ENCODE results near the gene ZNF469. TPM values are rescaled to one million over a fixed set of nuclear protein-coding genes. Genes with fewer than 3 reads are reported as not detected.

Gene ZNF469
- polyA plus RNA-seq, 4 donors: under 0.01 to 0.64 (median 0.30) TPM; not detected in 1

GRCh38 chr16:88368994-88369393 lies 13.8 kb upstream of the ZNF469 start:
- H3K9me3 ChIP-seq (ENCODE audit: control insufficient read depth in 2 of 2, insufficient read depth in 1 of 2, low read depth in 1 of 2, low read length in 1 of 2): peaks cover 0 to 7% of the 10 kb centered on the region in 2 donors
- no peak overlapping the region for H3K27ac ChIP-seq (ENCODE audit: low read depth in 1 of 3, low read length in 2 of 3)
- H3K27me3 ChIP-seq (ENCODE audit: control insufficient read depth in 3 of 3, insufficient read depth in 3 of 3, low read length in 3 of 3): peaks cover 0 to 3% (median 2%) of the 10 kb centered on the region in 3 donors
- H3K36me3 ChIP-seq (ENCODE audit: control insufficient read depth in 3 of 3, insufficient read depth in 2 of 3, low read depth in 1 of 3, low read length in 3 of 3): no peaks in the 10 kb centered on the region
- no peak for FAIRE-seq
- WGBS, 3 donors: 79 to 90% (median 90%) methylated on average over 6 to 7 of the region's 7 CpGs
- DNase-seq: no peak
- no peak overlapping the region for H3K4me3 ChIP-seq (ENCODE audit: low read depth in 1 of 3, low read length in 3 of 3)
- no peaks in the 10 kb centered on the region for H3K4me1 ChIP-seq (ENCODE audit: control insufficient read depth in 3 of 3, insufficient read depth in 2 of 3, low read depth in 1 of 3, low read length in 2 of 3)

DNA sequence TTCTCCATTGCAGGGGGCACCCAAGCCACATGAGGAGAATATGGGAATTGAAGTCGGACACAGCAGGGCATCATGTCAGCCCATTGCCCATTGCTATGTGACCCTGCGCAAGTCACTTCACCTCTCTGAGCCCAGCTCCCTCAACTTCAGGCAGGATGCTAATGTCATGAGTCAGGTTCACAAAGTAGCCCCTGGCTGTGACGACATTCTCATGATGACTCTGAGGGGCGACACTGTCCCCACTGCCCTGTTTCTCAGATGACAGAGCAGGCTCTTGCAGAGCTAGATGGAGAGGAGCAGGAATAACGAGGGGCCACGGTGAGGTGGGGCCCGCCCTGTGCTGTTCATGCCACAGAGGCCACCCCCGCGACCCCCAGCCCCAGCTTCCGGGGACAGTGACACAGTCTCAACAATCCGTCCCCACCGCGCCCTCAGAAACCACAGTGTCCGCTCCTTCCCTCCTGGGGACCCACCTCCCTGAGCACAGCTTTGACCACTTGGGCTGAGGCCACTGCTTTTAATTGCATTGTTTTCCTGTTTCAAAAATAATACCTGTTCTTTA lies 13.2 kb upstream of the ZNF469 start:
- WGBS, 3 donors: 82 to 84% (median 84%) methylated on average over 13 to 14 of the region's 14 CpGs
- Histone ChIP-seq H3K27me3 (ENCODE audit: control insufficient read depth in 3 of 3, insufficient read depth in 3 of 3, low read length in 3 of 3) (peaks cover 0 to 3% (median 2%) of the 10 kb centered on the region in 3 donors), H3K4me1 (ENCODE audit: control insufficient read depth in 3 of 3, insufficient read depth in 2 of 3, low read depth in 1 of 3, low read length in 2 of 3) (no peaks in the 10 kb centered on the region), H3K4me3 (ENCODE audit: low read depth in 1 of 3, low read length in 3 of 3) (no peak overlapping the region), H3K36me3 (ENCODE audit: control insufficient read depth in 3 of 3, insufficient read depth in 2 of 3, low read depth in 1 of 3, low read length in 3 of 3) (no peaks in the 10 kb centered on the region), H3K27ac (ENCODE audit: low read depth in 1 of 3, low read length in 2 of 3) (no peak overlapping the region), H3K9me3 (ENCODE audit: control insufficient read depth in 2 of 2, insufficient read depth in 1 of 2, low read depth in 1 of 2, low read length in 1 of 2) (peaks cover 0 to 7% of the 10 kb centered on the region in 2 donors)
- DNase-seq (no peak), FAIRE-seq (no peak)

DNA sequence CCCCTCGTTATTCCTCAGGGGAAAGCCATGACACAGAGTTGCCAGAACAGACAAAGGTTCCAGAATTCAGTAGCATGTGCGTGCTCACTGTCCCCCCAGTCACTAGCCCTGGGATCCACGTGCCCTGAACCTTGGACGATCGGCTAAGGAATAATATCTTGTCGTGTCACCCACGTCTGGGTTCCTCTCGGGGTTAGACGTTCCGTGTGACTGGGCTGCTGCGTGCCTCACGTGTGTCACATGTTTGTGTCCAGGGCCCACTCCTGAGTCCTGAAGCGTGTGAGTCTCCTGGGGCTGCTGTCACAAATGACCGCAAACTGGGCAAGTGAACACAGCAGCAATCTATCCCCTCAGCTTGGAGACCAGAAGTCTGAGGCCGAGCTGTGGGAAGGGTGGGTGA lies 12.4 kb upstream of the ZNF469 start:
- no peak for FAIRE-seq
- WGBS, 3 donors: 85 to 89% (median 87%) methylated on average over 15 of the region's 15 CpGs
- no peak overlapping the region for H3K4me3 ChIP-seq (ENCODE audit: low read depth in 1 of 3, low read length in 3 of 3)
- peaks cover 0 to 6% of the 10 kb centered on the region in 2 donors for H3K9me3 ChIP-seq (ENCODE audit: control insufficient read depth in 2 of 2, insufficient read depth in 1 of 2, low read depth in 1 of 2, low read length in 1 of 2)
- H3K36me3 ChIP-seq (ENCODE audit: control insufficient read depth in 3 of 3, insufficient read depth in 2 of 3, low read depth in 1 of 3, low read length in 3 of 3): no peaks in the 10 kb centered on the region
- no peaks in the 10 kb centered on the region for H3K4me1 ChIP-seq (ENCODE audit: control insufficient read depth in 3 of 3, insufficient read depth in 2 of 3, low read depth in 1 of 3, low read length in 2 of 3)
- H3K27me3 ChIP-seq (ENCODE audit: control insufficient read depth in 3 of 3, insufficient read depth in 3 of 3, low read length in 3 of 3): peaks cover 0 to 3% (median 2%) of the 10 kb centered on the region in 3 donors
- H3K27ac ChIP-seq (ENCODE audit: low read depth in 1 of 3, low read length in 2 of 3): no peak overlapping the region
- DNase-seq: no peak

DNA sequence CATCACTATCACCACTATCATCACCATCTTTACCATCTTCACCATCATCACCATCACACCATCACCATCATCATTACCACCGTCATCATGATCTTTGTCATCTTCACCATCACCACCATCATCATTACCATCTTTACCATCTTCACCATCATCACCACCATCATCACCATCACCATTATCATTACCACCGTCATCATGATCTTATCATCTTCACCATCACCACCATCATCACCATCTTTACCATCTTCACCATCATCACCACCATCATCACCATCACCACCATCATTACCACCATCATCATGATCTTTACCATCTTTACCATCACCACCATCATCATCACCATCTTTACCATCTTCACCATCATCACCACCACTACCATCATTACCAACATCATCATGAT lies 10.2 kb upstream of the ZNF469 start:
- H3K27me3 ChIP-seq (ENCODE audit: control insufficient read depth in 3 of 3, insufficient read depth in 3 of 3, low read length in 3 of 3): peaks cover 0 to 2% (median 0%) of the 10 kb centered on the region in 3 donors
- DNase-seq (no peak), FAIRE-seq (no peak)
- peaks cover 0 to 5% of the 10 kb centered on the region in 2 donors for H3K9me3 ChIP-seq (ENCODE audit: control insufficient read depth in 2 of 2, insufficient read depth in 1 of 2, low read depth in 1 of 2, low read length in 1 of 2)
- no peaks in the 10 kb centered on the region for H3K36me3 ChIP-seq (ENCODE audit: control insufficient read depth in 3 of 3, insufficient read depth in 2 of 3, low read depth in 1 of 3, low read length in 3 of 3)
- no peak overlapping the region for H3K4me3 ChIP-seq (ENCODE audit: low read depth in 1 of 3, low read length in 3 of 3)
- no peak overlapping the region for H3K27ac ChIP-seq (ENCODE audit: low read depth in 1 of 3, low read length in 2 of 3)
- no peaks in the 10 kb centered on the region for H3K4me1 ChIP-seq (ENCODE audit: control insufficient read depth in 3 of 3, insufficient read depth in 2 of 3, low read depth in 1 of 3, low read length in 2 of 3)
- 92 to 97% (median 92%) methylated on average over 2 of the region's 2 CpGs for WGBS, 3 donors

- peaks cover 0 to 2% (median 0%) of the 10 kb centered on the region in 3 donors for H3K27me3 ChIP-seq (ENCODE audit: control insufficient read depth in 3 of 3, insufficient read depth in 3 of 3, low read length in 3 of 3)
- peaks cover 0 to 5% of the 10 kb centered on the region in 2 donors for H3K9me3 ChIP-seq (ENCODE audit: control insufficient read depth in 2 of 2, insufficient read depth in 1 of 2, low read depth in 1 of 2, low read length in 1 of 2)
- FAIRE-seq: no peak
- no peak overlapping the region for H3K27ac ChIP-seq (ENCODE audit: low read depth in 1 of 3, low read length in 2 of 3)
- no peaks in the 10 kb centered on the region for H3K4me1 ChIP-seq (ENCODE audit: control insufficient read depth in 3 of 3, insufficient read depth in 2 of 3, low read depth in 1 of 3, low read length in 2 of 3)
- H3K36me3 ChIP-seq (ENCODE audit: control insufficient read depth in 3 of 3, insufficient read depth in 2 of 3, low read depth in 1 of 3, low read length in 3 of 3): no peaks in the 10 kb centered on the region
- 92 to 96% (median 96%) methylated on average over 2 of the region's 2 CpGs for WGBS, 3 donors
- no peak for DNase-seq
- no peak overlapping the region for H3K4me3 ChIP-seq (ENCODE audit: low read depth in 1 of 3, low read length in 3 of 3)
Measured at GRCh38 chr16:88373211-88373610, 9.5 kb upstream of the ZNF469 start.

- H3K4me1 ChIP-seq (ENCODE audit: control insufficient read depth in 3 of 3, insufficient read depth in 2 of 3, low read depth in 1 of 3, low read length in 2 of 3): no peaks in the 10 kb centered on the region
- peaks cover 0 to 5% of the 10 kb centered on the region in 2 donors for H3K9me3 ChIP-seq (ENCODE audit: control insufficient read depth in 2 of 2, insufficient read depth in 1 of 2, low read depth in 1 of 2, low read length in 1 of 2)
- H3K36me3 ChIP-seq (ENCODE audit: control insufficient read depth in 3 of 3, insufficient read depth in 2 of 3, low read depth in 1 of 3, low read length in 3 of 3): no peaks in the 10 kb centered on the region
- FAIRE-seq (no peak), DNase-seq (no peak)
- H3K27ac ChIP-seq (ENCODE audit: low read depth in 1 of 3, low read length in 2 of 3): no peak overlapping the region
- H3K4me3 ChIP-seq (ENCODE audit: low read depth in 1 of 3, low read length in 3 of 3): no peak overlapping the region
- H3K27me3 ChIP-seq (ENCODE audit: control insufficient read depth in 3 of 3, insufficient read depth in 3 of 3, low read length in 3 of 3): peaks cover 0 to 2% (median 0%) of the 10 kb centered on the region in 3 donors
- WGBS, 3 donors: 73 to 83% (median 83%) methylated on average over 5 of the region's 5 CpGs
Measured at GRCh38 chr16:88373927-88374492, 8.7 kb upstream of the ZNF469 start.

GRCh38 chr16:88374736-88375135 lies 8.0 kb upstream of the ZNF469 start:
- FAIRE-seq (no peak), DNase-seq (no peak)
- H3K9me3 ChIP-seq (ENCODE audit: control insufficient read depth in 2 of 2, insufficient read depth in 1 of 2, low read depth in 1 of 2, low read length in 1 of 2): peaks cover 0 to 5% of the 10 kb centered on the region in 2 donors
- no peak overlapping the region for H3K27ac ChIP-seq (ENCODE audit: low read depth in 1 of 3, low read length in 2 of 3)
- no peak overlapping the region for H3K4me3 ChIP-seq (ENCODE audit: low read depth in 1 of 3, low read length in 3 of 3)
- 88 to 90% (median 90%) methylated on average over 22 of the region's 22 CpGs for WGBS, 3 donors
- no peaks in the 10 kb centered on the region for H3K36me3 ChIP-seq (ENCODE audit: control insufficient read depth in 3 of 3, insufficient read depth in 2 of 3, low read depth in 1 of 3, low read length in 3 of 3)
- H3K4me1 ChIP-seq (ENCODE audit: control insufficient read depth in 3 of 3, insufficient read depth in 2 of 3, low read depth in 1 of 3, low read length in 2 of 3): no peaks in the 10 kb centered on the region
- H3K27me3 ChIP-seq (ENCODE audit: control insufficient read depth in 3 of 3, insufficient read depth in 3 of 3, low read length in 3 of 3): peaks cover 0 to under 1% (median 0%) of the 10 kb centered on the region in 3 donors

- H3K9me3 ChIP-seq (ENCODE audit: control insufficient read depth in 2 of 2, insufficient read depth in 1 of 2, low read depth in 1 of 2, low read length in 1 of 2): peaks cover 0 to 5% of the 10 kb centered on the region in 2 donors
- peaks cover 0 to 2% (median 0%) of the 10 kb centered on the region in 3 donors for H3K27me3 ChIP-seq (ENCODE audit: control insufficient read depth in 3 of 3, insufficient read depth in 3 of 3, low read length in 3 of 3)
- H3K27ac ChIP-seq (ENCODE audit: low read depth in 1 of 3, low read length in 2 of 3): no peak overlapping the region
- no peak for FAIRE-seq
- 61 to 75% (median 69%) methylated on average over 24 of the region's 24 CpGs for WGBS, 3 donors
- DNase-seq: no peak
- no peak overlapping the region for H3K4me3 ChIP-seq (ENCODE audit: low read depth in 1 of 3, low read length in 3 of 3)
- no peaks in the 10 kb centered on the region for H3K4me1 ChIP-seq (ENCODE audit: control insufficient read depth in 3 of 3, insufficient read depth in 2 of 3, low read depth in 1 of 3, low read length in 2 of 3)
- no peaks in the 10 kb centered on the region for H3K36me3 ChIP-seq (ENCODE audit: control insufficient read depth in 3 of 3, insufficient read depth in 2 of 3, low read depth in 1 of 3, low read length in 3 of 3)
Measured at GRCh38 chr16:88375236-88375975, 7.4 kb upstream of the ZNF469 start.
